ENCODE results near the gene FAM181A.

DNA sequence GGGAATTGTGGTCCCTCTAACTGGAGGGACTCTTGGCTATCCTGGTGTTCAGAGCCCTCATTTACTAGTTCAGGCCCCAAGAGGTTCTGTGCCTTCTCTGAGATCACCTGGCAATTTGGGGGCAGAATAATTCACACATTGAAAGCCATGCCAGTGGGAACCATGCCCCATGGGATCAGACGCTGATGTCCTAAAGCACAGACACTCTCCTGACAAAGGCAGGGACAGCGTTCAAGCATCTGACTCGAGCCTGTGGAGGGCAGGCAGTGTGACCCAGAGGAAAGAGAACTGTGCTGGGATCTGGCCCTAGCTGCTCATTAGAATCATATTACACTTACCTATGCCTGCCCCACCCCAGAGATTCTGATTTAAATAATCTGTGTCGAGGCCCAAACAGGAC, 51.6 kb downstream of the FAM181A start:
- TF ChIP-seq SUZ12 (IDR thresholded peaks at IDR 0.05) (no peak), PKNOX1 (IDR thresholded peaks at IDR 0.05) (no peak), BHLHE40 (IDR thresholded peaks at IDR 0.05; ENCODE audit: borderline replicate concordance) (no peak), FOXM1 (IDR thresholded peaks at IDR 0.05; ENCODE audit: borderline replicate concordance) (no peak), ELF4 (IDR thresholded peaks at IDR 0.05) (no peak), SP1 (IDR thresholded peaks at IDR 0.05) (no peak), TARDBP (IDR thresholded peaks at IDR 0.05) (no peak)
